HepG2 (cell line): ENCODE measurements around the gene CECR2. TPM values are rescaled to one million over a fixed set of nuclear protein-coding genes. Genes with fewer than 3 reads are reported as not detected.

Experiments
- CCAR2 ChIP-seq: fragments of 200-400 bp; formaldehyde crosslinking; optimal IDR thresholded peaks from 2 replicates; pipeline ENCODE3; 2018; ENCODE audit warnings: low read depth, mild to moderate bottlenecking, low read length, moderate library complexity
- CHD4 ChIP-seq: fragments of 200-600 bp; sonication (generic); IDR thresholded peaks from 2 replicates; pipeline ENCODE4 v1.7.0; 2017; ENCODE audit warnings: mild to moderate bottlenecking, low read length, borderline replicate concordance
- ETV6 ChIP-seq: sonication (generic); formaldehyde crosslinking; conservative IDR thresholded peaks from 2 replicates; pipeline ENCODE4 v1.4.0; 2020; ENCODE audit warnings: missing genetic modification reagents
- GTF2F1 ChIP-seq: fragments of 150-350 bp; IDR thresholded peaks from 2 replicates; pipeline ENCODE4 v1.6.1; 2014; ENCODE audit warnings: low read length
- KAT8 ChIP-seq: IDR thresholded peaks from 2 replicates; pipeline ENCODE4 v1.6.1; 2016; ENCODE audit warnings: missing genetic modification reagents, missing compliant biosample characterization
- MAFF ChIP-seq: IDR thresholded peaks from 2 replicates; pipeline ENCODE4 v1.6.1; 2011; ENCODE audit warnings: low read depth, low read length, improper control_type of control experiment
- NRL ChIP-seq: sonication (generic); formaldehyde crosslinking; IDR thresholded peaks from 2 replicates; pipeline ENCODE4 v1.5.0; 2020; ENCODE audit warnings: missing genetic modification reagents, mild to moderate bottlenecking, moderate library complexity, borderline replicate concordance
- POGZ ChIP-seq: sonication (generic); formaldehyde crosslinking; IDR thresholded peaks from 2 replicates; pipeline ENCODE4 v1.4.0; 2020; ENCODE audit warnings: mild to moderate bottlenecking, missing genetic modification reagents
- SP4 ChIP-seq: sonication (generic); formaldehyde crosslinking; IDR thresholded peaks from 2 replicates; pipeline ENCODE4 v1.8.1; 2023; ENCODE audit warnings: mild to moderate bottlenecking, missing genetic modification reagents
- ZFP36L1 ChIP-seq: sonication (generic); formaldehyde crosslinking; IDR thresholded peaks from 2 replicates; pipeline ENCODE4 v1.8.0; 2022; ENCODE audit warnings: mild to moderate bottlenecking, missing genetic modification reagents, moderate library complexity
- ZNF296 ChIP-seq: sonication (generic); formaldehyde crosslinking; conservative IDR thresholded peaks from 2 replicates; pipeline ENCODE4 v1.5.0; 2020; ENCODE audit warnings: mild to moderate bottlenecking, missing genetic modification reagents
- ZSCAN9 ChIP-seq: IDR thresholded peaks from 2 replicates; pipeline ENCODE4 v1.6.1; 2016; ENCODE audit warnings: borderline replicate concordance
- polyA plus RNA-seq, 8 experiments: library from polyadenylated mRNA; depleted of rRNA in 3 of 8; stranded (reverse) in 7 of 8; unstranded in 1 of 8; fragments of >200 nt; fragmentation: Illumina TruSeq in 4 of 8; extraction: Trizol in 4 of 8; gene quantifications; 2 replicates each; pipeline versions ENCODE4 v1.2.1 to v1.2.3, GENCODE V29; 2011 to 2016; ENCODE audit warnings: low read depth in 4 of 8, missing spikeins in 1 of 8, mixed read lengths in 1 of 8; ENCODE audit not compliant: insufficient read depth in 1 of 8
- total RNA-seq, 5 experiments: library from RNA; depleted of rRNA; stranded (reverse); fragments of >200 nt; fragmentation: Illumina TruSeq; extraction: Trizol; gene quantifications; 2 replicates each; pipeline ENCODE4 v1.2.3, GENCODE V29; 2016; ENCODE audit warnings: low read depth in 1 of 5
- TF ChIP-seq, protein P1 (sequence below): sonication (generic); formaldehyde crosslinking; IDR thresholded peaks from 2 replicates; pipeline ENCODE4 v1.4.0; 2020; ENCODE audit warnings: missing genetic modification reagents
- TF ChIP-seq, protein P2 (sequence below): sonication (generic); formaldehyde crosslinking; IDR thresholded peaks from 2 replicates; pipeline ENCODE4 v1.4.0; 2020; ENCODE audit warnings: low read depth, missing genetic modification reagents
- TF ChIP-seq, protein P3 (sequence below): sonication (generic); formaldehyde crosslinking; IDR thresholded peaks from 2 replicates; pipeline ENCODE4 v1.4.0; 2020; ENCODE audit warnings: mild to moderate bottlenecking, missing genetic modification reagents

Gene CECR2
- total and polyA plus RNA-seq, 2 of the 13 experiments (the other 11 are each of a cell fraction or from before 2014, with no cell fraction given), result not detected

DNA sequence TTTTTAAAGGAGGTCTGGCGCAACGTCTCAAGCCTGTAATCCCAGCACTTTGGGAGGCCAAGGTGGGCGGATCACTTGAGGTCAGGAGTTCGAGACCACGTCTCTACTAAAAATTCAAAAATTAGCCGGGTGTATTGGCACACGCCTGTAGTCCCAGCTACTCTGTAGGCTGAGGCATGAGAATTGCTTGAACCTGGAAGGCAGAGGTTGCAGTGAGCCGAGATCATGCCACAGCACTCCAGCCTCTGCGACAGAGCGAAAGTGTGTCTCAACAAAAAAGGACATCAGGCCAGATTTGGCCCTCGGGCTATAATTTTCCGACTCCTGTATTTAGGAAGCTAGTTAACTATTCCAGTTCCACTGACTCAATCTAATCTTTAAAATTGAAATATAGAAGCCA is 115.3 kb downstream of the CECR2 start (continued):
- no peak for TF ChIP-seq MAFF
- TF ChIP-seq GTF2F1, result no peak
- no peak for TF ChIP-seq CHD4
- TF ChIP-seq KAT8, result no peak
- TF ChIP-seq ZNF296, result no peak
- TF ChIP-seq ETV6 (CRISPR knock-in tag), result no peak
- TF ChIP-seq, protein P1, sequence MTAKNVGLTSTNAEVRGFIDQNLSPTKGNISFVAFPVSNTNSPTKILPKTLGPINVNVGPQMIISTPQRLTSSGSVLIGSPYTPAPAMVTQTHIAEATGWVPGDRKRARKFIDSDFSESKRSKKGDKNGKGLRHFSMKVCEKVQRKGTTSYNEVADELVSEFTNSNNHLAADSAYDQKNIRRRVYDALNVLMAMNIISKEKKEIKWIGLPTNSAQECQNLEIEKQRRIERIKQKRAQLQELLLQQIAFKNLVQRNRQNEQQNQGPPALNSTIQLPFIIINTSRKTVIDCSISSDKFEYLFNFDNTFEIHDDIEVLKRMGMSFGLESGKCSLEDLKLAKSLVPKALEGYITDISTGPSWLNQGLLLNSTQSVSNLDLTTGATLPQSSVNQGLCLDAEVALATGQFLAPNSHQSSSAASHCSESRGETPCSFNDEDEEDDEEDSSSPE (CRISPR knock-in tag), result no peak
- TF ChIP-seq, protein P2, sequence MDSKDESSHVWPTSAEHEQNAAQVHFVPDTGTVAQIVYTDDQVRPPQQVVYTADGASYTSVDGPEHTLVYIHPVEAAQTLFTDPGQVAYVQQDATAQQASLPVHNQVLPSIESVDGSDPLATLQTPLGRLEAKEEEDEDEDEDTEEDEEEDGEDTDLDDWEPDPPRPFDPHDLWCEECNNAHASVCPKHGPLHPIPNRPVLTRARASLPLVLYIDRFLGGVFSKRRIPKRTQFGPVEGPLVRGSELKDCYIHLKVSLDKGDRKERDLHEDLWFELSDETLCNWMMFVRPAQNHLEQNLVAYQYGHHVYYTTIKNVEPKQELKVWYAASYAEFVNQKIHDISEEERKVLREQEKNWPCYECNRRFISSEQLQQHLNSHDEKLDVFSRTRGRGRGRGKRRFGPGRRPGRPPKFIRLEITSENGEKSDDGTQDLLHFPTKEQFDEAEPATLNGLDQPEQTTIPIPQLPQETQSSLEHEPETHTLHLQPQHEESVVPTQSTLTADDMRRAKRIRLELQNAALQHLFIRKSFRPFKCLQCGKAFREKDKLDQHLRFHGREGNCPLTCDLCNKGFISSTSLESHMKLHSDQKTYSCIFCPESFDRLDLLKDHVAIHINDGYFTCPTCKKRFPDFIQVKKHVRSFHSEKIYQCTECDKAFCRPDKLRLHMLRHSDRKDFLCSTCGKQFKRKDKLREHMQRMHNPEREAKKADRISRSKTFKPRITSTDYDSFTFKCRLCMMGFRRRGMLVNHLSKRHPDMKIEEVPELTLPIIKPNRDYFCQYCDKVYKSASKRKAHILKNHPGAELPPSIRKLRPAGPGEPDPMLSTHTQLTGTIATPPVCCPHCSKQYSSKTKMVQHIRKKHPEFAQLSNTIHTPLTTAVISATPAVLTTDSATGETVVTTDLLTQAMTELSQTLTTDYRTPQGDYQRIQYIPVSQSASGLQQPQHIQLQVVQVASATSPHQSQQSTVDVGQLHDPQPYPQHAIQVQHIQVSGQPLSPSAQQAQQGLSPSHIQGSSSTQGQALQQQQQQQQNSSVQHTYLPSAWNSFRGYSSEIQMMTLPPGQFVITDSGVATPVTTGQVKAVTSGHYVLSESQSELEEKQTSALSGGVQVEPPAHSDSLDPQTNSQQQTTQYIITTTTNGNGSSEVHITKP (CRISPR knock-in tag), result no peak
- TF ChIP-seq CCAR2, result no peak
- TF ChIP-seq, protein P3, sequence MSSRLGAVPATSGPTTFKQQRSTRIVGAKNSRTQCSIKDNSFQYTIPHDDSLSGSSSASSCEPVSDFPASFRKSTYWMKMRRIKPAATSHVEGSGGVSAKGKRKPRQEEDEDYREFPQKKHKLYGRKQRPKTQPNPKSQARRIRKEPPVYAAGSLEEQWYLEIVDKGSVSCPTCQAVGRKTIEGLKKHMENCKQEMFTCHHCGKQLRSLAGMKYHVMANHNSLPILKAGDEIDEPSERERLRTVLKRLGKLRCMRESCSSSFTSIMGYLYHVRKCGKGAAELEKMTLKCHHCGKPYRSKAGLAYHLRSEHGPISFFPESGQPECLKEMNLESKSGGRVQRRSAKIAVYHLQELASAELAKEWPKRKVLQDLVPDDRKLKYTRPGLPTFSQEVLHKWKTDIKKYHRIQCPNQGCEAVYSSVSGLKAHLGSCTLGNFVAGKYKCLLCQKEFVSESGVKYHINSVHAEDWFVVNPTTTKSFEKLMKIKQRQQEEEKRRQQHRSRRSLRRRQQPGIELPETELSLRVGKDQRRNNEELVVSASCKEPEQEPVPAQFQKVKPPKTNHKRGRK (CRISPR knock-in tag), result no peak
- TF ChIP-seq NRL (CRISPR knock-in tag), result no peak
- TF ChIP-seq ZSCAN9, result no peak
- no peak for TF ChIP-seq POGZ (CRISPR knock-in tag)
- TF ChIP-seq SP4, result no peak
- no peak for TF ChIP-seq ZFP36L1
- TF ChIP-seq, all 625 proteins: peak for 0
